DMS153 treated with DMSO at 0.1 percent for 48 hours (cell line): Measurements from ENCODE around the gene LVRN.
"Not testable (repeated sequence)": the region's sequence is repeated elsewhere in the genome, so short reads cannot be mapped to it uniquely, and the experiment has no call there.

Source experiments
- DNase-seq: peaks from one replicate; lab custom pipeline; 2025; ENCODE audit not compliant: unreplicated experiment; lab: John Stamatoyannopoulos, UW

The LVRN gene

GRCh38 chr5:115962239-115962564 is at the start of gene LVRN:
LVRN (plus strand) TSS chr5:115962475; CDS start chr5:115962618, 143 bp downstream.
- DNase-seq = no peak

- DNase-seq = not testable (repeated sequence)
These were observed 48.5 kb upstream of the LVRN start for GRCh38 chr5:115913623-115914400.

- no peak for DNase-seq
These were observed 42.0 kb upstream of the LVRN start for GRCh38 chr5:115920171-115920725.

GRCh38 chr5:115928578-115929407 is 33.5 kb upstream of the LVRN start:
- not testable (repeated sequence) for DNase-seq

GRCh38 chr5:115930171-115930570 is 32.1 kb upstream of the LVRN start:
- not testable (repeated sequence) for DNase-seq

- DNase-seq = no peak
These were observed 31.5 kb upstream of the LVRN start for GRCh38 chr5:115930630-115931337.

- no peak for DNase-seq
These were observed 29.3 kb upstream of the LVRN start for GRCh38 chr5:115932991-115933390.

GRCh38 chr5:115934388-115934974 is 27.8 kb upstream of the LVRN start:
- DNase-seq = no peak

- DNase-seq = no peak
These were observed 26.2 kb upstream of the LVRN start for GRCh38 chr5:115936031-115936430.

GRCh38 chr5:115939059-115939458 is 23.2 kb upstream of the LVRN start:
- no peak for DNase-seq

- DNase-seq = no peak
These were observed 22.0 kb upstream of the LVRN start for GRCh38 chr5:115940080-115940810.

GRCh38 chr5:115941051-115941675 is 21.1 kb upstream of the LVRN start:
- DNase-seq = no peak

GRCh38 chr5:115944501-115944900 is 17.8 kb upstream of the LVRN start:
- no peak for DNase-seq

- DNase-seq = no peak
These were observed 15.6 kb upstream of the LVRN start for GRCh38 chr5:115946655-115947054.

GRCh38 chr5:115947260-115947659 is 15.0 kb upstream of the LVRN start:
- DNase-seq = no peak

GRCh38 chr5:115948091-115948534 is 14.2 kb upstream of the LVRN start:
- no peak for DNase-seq

GRCh38 chr5:115949096-115949495 is 13.2 kb upstream of the LVRN start:
- no peak for DNase-seq

- no peak for DNase-seq
These were observed 9.7 kb upstream of the LVRN start for GRCh38 chr5:115952588-115952987.

GRCh38 chr5:115954144-115954543 is 8.1 kb upstream of the LVRN start:
- DNase-seq = no peak

GRCh38 chr5:115956957-115957356 is 5.3 kb upstream of the LVRN start:
- no peak for DNase-seq
